ENCODE measurements around the gene BMPR1A. TPM values are rescaled to one million over a fixed set of nuclear protein-coding genes. Genes with fewer than 3 reads are reported as not detected.

Gene BMPR1A
- total and polyA plus RNA-seq, 2 of the 13 experiments (the other 11 are each of a cell fraction or from before 2014, with no cell fraction given), result 17.8 to 44.2 TPM

DNA sequence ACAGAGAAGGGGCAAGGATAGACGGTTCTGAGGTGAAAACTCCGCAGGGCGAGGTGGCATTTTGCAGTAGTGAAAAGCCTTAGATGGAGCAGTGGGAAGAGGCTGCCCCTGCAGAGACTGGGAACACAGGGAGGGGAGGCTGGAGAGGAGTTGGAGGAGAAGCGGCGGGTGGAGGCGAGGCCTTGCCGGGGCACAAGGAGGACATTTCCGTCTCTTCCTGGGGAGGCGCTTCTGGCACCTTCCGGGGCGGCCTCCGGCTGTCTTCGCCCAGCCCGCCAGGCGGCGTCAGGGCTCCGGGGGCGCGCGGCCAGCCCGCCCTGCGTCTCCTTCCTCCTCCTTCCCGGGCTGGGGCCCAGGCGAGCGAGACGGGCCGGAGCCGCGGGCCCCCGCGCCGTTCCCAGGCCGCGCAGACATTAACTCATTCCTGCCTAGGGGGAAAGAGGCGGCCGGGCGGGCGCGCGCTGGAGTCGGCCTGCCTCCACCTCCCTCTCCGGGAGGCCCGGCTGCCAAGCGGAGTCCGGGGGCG, 45.4 kb upstream of the BMPR1A start (continued):
- peak; percentile 87; the same call in 1 of the 2 replicates for TF ChIP-seq ZNF558 (CRISPR knock-in tag; IDR thresholded peaks at IDR 0.05; ENCODE audit: borderline replicate concordance)
- TF ChIP-seq POLR2G (IDR thresholded peaks at IDR 0.05; ENCODE audit: low read depth, low read length), result peak; percentile 62; the same call in 1 of the 2 replicates
- TF ChIP-seq, protein P1, sequence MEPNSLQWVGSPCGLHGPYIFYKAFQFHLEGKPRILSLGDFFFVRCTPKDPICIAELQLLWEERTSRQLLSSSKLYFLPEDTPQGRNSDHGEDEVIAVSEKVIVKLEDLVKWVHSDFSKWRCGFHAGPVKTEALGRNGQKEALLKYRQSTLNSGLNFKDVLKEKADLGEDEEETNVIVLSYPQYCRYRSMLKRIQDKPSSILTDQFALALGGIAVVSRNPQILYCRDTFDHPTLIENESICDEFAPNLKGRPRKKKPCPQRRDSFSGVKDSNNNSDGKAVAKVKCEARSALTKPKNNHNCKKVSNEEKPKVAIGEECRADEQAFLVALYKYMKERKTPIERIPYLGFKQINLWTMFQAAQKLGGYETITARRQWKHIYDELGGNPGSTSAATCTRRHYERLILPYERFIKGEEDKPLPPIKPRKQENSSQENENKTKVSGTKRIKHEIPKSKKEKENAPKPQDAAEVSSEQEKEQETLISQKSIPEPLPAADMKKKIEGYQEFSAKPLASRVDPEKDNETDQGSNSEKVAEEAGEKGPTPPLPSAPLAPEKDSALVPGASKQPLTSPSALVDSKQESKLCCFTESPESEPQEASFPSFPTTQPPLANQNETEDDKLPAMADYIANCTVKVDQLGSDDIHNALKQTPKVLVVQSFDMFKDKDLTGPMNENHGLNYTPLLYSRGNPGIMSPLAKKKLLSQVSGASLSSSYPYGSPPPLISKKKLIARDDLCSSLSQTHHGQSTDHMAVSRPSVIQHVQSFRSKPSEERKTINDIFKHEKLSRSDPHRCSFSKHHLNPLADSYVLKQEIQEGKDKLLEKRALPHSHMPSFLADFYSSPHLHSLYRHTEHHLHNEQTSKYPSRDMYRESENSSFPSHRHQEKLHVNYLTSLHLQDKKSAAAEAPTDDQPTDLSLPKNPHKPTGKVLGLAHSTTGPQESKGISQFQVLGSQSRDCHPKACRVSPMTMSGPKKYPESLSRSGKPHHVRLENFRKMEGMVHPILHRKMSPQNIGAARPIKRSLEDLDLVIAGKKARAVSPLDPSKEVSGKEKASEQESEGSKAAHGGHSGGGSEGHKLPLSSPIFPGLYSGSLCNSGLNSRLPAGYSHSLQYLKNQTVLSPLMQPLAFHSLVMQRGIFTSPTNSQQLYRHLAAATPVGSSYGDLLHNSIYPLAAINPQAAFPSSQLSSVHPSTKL (CRISPR knock-in tag; IDR thresholded peaks at IDR 0.05), result peak; percentile 51
- TF ChIP-seq EEA1 (CRISPR knock-in tag; IDR thresholded peaks at IDR 0.05; ENCODE audit: borderline replicate concordance), result no peak
- TF ChIP-seq, protein P2, sequence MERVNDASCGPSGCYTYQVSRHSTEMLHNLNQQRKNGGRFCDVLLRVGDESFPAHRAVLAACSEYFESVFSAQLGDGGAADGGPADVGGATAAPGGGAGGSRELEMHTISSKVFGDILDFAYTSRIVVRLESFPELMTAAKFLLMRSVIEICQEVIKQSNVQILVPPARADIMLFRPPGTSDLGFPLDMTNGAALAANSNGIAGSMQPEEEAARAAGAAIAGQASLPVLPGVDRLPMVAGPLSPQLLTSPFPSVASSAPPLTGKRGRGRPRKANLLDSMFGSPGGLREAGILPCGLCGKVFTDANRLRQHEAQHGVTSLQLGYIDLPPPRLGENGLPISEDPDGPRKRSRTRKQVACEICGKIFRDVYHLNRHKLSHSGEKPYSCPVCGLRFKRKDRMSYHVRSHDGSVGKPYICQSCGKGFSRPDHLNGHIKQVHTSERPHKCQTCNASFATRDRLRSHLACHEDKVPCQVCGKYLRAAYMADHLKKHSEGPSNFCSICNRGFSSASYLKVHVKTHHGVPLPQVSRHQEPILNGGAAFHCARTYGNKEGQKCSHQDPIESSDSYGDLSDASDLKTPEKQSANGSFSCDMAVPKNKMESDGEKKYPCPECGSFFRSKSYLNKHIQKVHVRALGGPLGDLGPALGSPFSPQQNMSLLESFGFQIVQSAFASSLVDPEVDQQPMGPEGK (CRISPR knock-in tag; IDR thresholded peaks at IDR 0.05), result peak; percentile 85
- TF ChIP-seq, protein P3, sequence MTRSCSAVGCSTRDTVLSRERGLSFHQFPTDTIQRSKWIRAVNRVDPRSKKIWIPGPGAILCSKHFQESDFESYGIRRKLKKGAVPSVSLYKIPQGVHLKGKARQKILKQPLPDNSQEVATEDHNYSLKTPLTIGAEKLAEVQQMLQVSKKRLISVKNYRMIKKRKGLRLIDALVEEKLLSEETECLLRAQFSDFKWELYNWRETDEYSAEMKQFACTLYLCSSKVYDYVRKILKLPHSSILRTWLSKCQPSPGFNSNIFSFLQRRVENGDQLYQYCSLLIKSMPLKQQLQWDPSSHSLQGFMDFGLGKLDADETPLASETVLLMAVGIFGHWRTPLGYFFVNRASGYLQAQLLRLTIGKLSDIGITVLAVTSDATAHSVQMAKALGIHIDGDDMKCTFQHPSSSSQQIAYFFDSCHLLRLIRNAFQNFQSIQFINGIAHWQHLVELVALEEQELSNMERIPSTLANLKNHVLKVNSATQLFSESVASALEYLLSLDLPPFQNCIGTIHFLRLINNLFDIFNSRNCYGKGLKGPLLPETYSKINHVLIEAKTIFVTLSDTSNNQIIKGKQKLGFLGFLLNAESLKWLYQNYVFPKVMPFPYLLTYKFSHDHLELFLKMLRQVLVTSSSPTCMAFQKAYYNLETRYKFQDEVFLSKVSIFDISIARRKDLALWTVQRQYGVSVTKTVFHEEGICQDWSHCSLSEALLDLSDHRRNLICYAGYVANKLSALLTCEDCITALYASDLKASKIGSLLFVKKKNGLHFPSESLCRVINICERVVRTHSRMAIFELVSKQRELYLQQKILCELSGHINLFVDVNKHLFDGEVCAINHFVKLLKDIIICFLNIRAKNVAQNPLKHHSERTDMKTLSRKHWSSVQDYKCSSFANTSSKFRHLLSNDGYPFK (CRISPR knock-in tag; IDR thresholded peaks at IDR 0.05; ENCODE audit: borderline replicate concordance), result peak; percentile 52; the same call in 1 of the 2 replicates
- no peak for TF ChIP-seq KLF15 (CRISPR knock-in tag; IDR thresholded peaks at IDR 0.05; ENCODE audit: borderline replicate concordance)
- TF ChIP-seq JUN (CRISPR knock-in tag; IDR thresholded peaks at IDR 0.05), result no peak
- TF ChIP-seq ZNF678 (CRISPR knock-in tag; IDR thresholded peaks at IDR 0.05), result no peak
- TF ChIP-seq, protein P4, sequence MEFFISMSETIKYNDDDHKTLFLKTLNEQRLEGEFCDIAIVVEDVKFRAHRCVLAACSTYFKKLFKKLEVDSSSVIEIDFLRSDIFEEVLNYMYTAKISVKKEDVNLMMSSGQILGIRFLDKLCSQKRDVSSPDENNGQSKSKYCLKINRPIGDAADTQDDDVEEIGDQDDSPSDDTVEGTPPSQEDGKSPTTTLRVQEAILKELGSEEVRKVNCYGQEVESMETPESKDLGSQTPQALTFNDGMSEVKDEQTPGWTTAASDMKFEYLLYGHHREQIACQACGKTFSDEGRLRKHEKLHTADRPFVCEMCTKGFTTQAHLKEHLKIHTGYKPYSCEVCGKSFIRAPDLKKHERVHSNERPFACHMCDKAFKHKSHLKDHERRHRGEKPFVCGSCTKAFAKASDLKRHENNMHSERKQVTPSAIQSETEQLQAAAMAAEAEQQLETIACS (CRISPR knock-in tag; IDR thresholded peaks at IDR 0.05), result peak; percentile 79
- no peak for TF ChIP-seq ZFP82 (CRISPR knock-in tag; IDR thresholded peaks at IDR 0.05; ENCODE audit: borderline replicate concordance)
- TF ChIP-seq ZNF557 (CRISPR knock-in tag; IDR thresholded peaks at IDR 0.05), result no peak
- TF ChIP-seq SIN3A (IDR thresholded peaks at IDR 0.05; ENCODE audit: borderline replicate concordance, low read depth, low read length), result no peak
- TF ChIP-seq, protein P5, sequence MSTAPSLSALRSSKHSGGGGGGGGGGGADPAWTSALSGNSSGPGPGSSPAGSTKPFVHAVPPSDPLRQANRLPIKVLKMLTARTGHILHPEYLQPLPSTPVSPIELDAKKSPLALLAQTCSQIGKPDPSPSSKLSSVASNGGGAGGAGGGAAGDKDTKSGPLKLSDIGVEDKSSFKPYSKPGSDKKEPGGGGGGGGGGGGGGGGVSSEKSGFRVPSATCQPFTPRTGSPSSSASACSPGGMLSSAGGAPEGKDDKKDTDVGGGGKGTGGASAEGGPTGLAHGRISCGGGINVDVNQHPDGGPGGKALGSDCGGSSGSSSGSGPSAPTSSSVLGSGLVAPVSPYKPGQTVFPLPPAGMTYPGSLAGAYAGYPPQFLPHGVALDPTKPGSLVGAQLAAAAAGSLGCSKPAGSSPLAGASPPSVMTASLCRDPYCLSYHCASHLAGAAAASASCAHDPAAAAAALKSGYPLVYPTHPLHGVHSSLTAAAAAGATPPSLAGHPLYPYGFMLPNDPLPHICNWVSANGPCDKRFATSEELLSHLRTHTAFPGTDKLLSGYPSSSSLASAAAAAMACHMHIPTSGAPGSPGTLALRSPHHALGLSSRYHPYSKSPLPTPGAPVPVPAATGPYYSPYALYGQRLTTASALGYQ (CRISPR knock-in tag; IDR thresholded peaks at IDR 0.05), result peak; percentile 62; the same call in 1 of the 2 replicates
- TF ChIP-seq CBX2 (IDR thresholded peaks at IDR 0.05; ENCODE audit: low read depth, low read length), result no peak
- TF ChIP-seq CBX2 (CRISPR knock-in tag; IDR thresholded peaks at IDR 0.05; ENCODE audit: low read depth), result 0 out of 2 replicates have a peak, but pooled peaks have one; percentile 44
- no peak for TF ChIP-seq ZNF607 (CRISPR knock-in tag; IDR thresholded peaks at IDR 0.05; ENCODE audit: borderline replicate concordance)

All from HepG2 (cell line).